ENCODE data around the gene ADAMTS16.
A peak's percentile ranks its signal among the peaks of the same experiment; 100 is the strongest.

ADAMTS16 gene

GRCh38 chr5:5270958-5271785 lies 131.0 kb downstream of the ADAMTS16 start:
- no peak for TF ChIP-seq CTCF (IDR thresholded peaks at IDR 0.05; ENCODE audit: low read depth, low read length)
- peak overlapping the region; percentile 11 for H3K4me3 ChIP-seq (ENCODE audit: low read depth, low read length)
- DNase-seq (ENCODE audit: low read depth, low spot score): peak; percentile 85
- in situ Hi-C loops (cut with HindIII; ENCODE audit: low sequenced_read_pairs): no loop called here

GRCh38 chr5:5271786-5272321 lies 131.7 kb downstream of the ADAMTS16 start:
- peak; percentile 68 for DNase-seq (ENCODE audit: low read depth, low spot score)
- H3K4me3 ChIP-seq (ENCODE audit: low read depth, low read length): peak overlapping the region; percentile 11
- TF ChIP-seq CTCF (IDR thresholded peaks at IDR 0.05; ENCODE audit: low read depth, low read length): no peak
- in situ Hi-C loops (cut with HindIII; ENCODE audit: low sequenced_read_pairs): no loop called here

GRCh38 chr5:5273398-5273797 lies 133.3 kb downstream of the ADAMTS16 start:
- H3K4me3 ChIP-seq (ENCODE audit: low read depth, low read length): no peak overlapping the region
- in situ Hi-C loops (cut with HindIII; ENCODE audit: low sequenced_read_pairs): no loop called here
- TF ChIP-seq CTCF (IDR thresholded peaks at IDR 0.05; ENCODE audit: low read depth, low read length): no peak
- DNase-seq (ENCODE audit: low read depth, low spot score): no peak

GRCh38 chr5:5273976-5274375 lies 133.8 kb downstream of the ADAMTS16 start:
- TF ChIP-seq CTCF (IDR thresholded peaks at IDR 0.05; ENCODE audit: low read depth, low read length): no peak
- in situ Hi-C loops (cut with HindIII; ENCODE audit: low sequenced_read_pairs): no loop called here

GRCh38 chr5:5275211-5275610 lies 135.1 kb downstream of the ADAMTS16 start:
- no peak overlapping the region for H3K4me3 ChIP-seq (ENCODE audit: low read depth, low read length)
- no peak for TF ChIP-seq CTCF (IDR thresholded peaks at IDR 0.05; ENCODE audit: low read depth, low read length)
- in situ Hi-C loops (cut with HindIII; ENCODE audit: low sequenced_read_pairs): no loop called here
- DNase-seq (ENCODE audit: low read depth, low spot score): no peak

More at GRCh38 chr5:5273976-5274375, 133.8 kb downstream of the ADAMTS16 start:
- no peak for DNase-seq (ENCODE audit: low read depth, low spot score)
- no peak overlapping the region for H3K4me3 ChIP-seq (ENCODE audit: low read depth, low read length)

- no peak for TF ChIP-seq CTCF (IDR thresholded peaks at IDR 0.05; ENCODE audit: low read depth, low read length)
- in situ Hi-C loops (cut with HindIII; ENCODE audit: low sequenced_read_pairs): no loop called here
- no peak overlapping the region for H3K4me3 ChIP-seq (ENCODE audit: low read depth, low read length)
- DNase-seq (ENCODE audit: low read depth, low spot score): no peak
Measured at GRCh38 chr5:5276430-5276829, 136.3 kb downstream of the ADAMTS16 start.
